GM11168 (cell line): Measurements from ENCODE around the gene PAK2.
"Not testable (repeated sequence)": the region's sequence is repeated elsewhere in the genome, so short reads cannot be mapped to it uniquely, and the experiment has no call there.

Experiments used
- in situ Hi-C: fragments of 300-500 bp; cut with MboI; formaldehyde crosslinking; loops from one replicate; pipeline ENCODE4 v1.12.0; 2022; ENCODE audit warnings: low sequenced_read_pairs; ENCODE audit not compliant: unreplicated experiment

The PAK2 gene

DNA sequence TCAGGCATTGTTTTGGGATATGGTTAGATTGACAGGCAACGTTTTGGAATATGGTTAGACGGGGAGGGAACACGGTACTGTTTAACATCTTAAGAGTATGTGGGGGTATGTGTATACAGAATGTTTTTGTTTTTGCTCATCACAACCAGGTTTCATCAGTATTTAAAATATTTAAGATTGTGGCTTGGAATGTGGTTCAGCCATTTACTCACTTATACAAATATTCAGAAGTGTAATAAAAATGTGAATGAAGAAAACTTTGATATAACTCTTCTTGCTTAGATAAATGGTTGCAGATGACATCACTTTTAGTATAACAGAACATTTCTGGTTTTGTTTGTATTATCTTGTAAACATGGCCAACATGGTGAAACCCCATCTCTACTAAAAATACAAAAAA, 3.9 kb upstream of the PAK2 start:
- in situ Hi-C loops = no loop called here

DNA sequence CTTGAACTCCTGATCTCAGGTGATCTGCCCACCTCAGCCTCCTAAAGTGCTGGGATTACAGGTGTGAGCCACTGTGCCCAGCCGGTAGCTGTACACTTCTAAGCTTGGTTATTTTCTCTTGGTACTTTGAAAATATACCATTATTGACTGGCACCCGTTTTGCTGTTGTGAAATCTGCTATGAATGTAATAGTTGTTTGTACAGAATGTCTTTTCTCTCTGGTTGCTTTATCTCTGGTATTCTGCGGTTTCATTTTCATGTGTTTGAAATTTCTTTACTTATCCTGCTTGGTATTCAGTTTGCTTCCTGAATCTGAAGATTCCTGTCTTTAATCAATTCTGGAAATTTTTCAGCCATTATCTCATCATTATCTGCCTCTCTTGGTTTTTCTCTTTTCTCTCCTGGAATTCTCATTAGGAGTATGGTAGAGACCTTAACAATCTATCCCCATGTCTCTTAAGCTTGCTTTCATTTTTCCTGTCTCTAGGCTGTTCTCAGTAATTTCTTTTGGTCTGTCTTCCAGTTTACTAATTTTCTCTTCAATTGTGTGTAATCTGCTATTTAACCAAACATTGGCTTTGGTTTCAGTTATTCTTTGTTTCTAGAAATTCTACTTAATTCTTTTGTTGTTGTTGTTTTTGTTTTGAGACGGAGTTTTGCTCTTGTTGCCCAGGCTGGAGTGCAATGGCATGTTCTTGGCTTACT, 2.8 kb upstream of the PAK2 start:
- in situ Hi-C loops = no loop called here

DNA sequence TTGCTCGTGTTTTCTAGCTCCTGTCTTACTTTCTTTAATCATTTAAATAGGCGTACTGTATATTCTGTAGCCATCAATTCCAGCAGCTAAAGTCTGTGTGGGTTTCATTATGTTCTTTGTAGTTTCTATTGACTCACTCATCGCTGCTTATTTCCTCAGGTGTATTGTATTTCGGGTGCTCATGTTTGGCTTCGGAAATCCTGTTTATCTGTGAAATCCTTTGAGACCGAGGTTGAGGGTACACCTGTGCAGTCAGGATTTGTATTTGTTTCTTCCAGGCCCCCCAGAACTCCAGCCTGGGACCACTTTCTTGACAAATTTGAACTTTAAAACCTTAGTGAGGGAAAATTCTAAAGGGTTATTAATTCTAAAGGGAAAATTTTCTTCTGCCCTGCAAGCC, 2.0 kb upstream of the PAK2 start:
- in situ Hi-C loops = no loop called here

DNA sequence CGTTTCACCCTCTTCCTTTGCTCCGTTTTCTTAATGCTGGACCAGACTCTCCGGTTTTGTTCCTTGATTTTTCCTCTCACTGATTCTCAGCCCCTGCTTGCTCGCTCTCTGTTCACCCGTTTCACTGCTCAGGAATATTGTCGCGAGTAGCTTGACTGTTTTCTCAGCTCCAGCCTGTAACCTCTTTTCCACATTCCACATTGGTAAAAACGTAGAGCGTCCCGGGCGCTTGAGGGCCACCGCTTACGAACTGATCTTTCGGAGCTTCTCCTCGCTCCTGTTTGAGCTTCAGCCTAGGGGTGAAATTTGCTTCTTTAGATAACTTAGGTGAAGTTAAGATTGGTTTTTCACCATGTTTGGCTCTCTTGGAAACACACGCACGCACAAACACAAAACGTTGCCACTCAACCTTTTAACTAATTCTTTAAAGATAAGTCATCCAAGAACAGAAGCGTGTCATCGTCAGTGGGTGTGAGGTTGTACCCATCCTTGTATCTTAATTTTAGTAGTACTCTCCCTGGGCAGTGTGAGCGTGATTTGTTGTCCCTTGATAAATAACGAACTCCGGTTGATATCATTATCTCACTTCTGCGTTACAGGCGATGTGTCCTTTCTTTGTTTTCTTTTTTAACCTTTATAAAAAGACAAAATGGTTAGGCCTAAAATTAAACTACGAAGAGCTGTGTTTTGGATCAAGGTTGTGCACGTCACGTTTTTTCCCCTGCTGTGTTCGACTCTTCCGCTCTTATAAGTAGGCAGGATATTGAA, 1.0 kb downstream of the PAK2 start:
- in situ Hi-C loops = no loop called here

DNA sequence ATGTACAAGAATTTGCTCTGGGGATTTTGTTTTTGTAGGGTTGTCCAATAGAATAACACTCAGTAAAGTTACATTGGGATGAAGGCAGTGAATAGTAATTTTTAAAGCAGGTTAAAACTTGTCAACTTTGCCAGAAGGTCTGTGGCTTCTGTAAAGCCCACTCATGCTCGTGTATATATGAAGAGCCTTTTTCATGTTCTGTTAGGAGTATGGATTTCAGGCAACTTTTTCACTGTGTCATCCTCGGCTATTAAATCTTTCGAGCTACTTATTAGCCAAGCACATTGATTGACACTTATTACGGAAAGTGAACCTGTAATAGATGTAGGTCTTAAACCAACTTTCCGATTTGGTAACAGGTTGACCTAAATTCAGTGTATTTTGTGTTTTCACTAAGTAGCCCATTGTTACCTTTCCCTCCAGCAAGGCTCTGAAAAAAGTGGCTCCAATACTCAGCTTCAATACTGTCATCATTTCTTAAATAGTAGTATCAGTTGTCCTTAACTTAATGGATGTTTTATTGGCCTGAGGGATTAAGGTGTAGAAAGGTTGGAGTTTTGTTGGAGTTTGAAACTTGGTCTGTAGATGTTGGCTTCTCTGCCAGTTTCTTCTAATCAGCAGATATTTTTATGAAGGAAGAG, 1.7 kb downstream of the PAK2 start:
- in situ Hi-C loops = no loop called here

- in situ Hi-C loops = not testable (repeated sequence)
These were observed 3.9 kb downstream of the PAK2 start for GRCh38 chr3:196743569-196743968.

DNA sequence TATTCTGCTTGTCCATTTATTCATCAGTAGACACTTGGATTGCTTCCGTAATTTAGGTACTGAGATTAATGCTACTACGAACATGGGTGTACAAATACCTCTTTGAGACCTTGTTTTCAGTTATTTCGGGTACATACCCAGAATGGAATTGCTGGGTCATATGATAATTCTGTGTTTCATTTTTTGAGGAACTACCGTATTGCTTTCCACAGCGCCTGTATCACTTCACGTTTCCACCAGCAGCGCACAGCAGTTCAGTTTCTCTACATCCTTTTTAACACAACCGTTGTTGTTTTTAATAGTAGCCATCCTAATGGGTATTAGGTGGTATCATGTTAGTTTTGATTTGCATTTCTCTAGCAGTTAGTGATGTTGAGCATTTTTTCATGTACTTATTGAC, 9.5 kb downstream of the PAK2 start:
- in situ Hi-C loops = no loop called here

- in situ Hi-C loops = no loop called here
These were observed 13.5 kb downstream of the PAK2 start for GRCh38 chr3:196753201-196753600.

DNA sequence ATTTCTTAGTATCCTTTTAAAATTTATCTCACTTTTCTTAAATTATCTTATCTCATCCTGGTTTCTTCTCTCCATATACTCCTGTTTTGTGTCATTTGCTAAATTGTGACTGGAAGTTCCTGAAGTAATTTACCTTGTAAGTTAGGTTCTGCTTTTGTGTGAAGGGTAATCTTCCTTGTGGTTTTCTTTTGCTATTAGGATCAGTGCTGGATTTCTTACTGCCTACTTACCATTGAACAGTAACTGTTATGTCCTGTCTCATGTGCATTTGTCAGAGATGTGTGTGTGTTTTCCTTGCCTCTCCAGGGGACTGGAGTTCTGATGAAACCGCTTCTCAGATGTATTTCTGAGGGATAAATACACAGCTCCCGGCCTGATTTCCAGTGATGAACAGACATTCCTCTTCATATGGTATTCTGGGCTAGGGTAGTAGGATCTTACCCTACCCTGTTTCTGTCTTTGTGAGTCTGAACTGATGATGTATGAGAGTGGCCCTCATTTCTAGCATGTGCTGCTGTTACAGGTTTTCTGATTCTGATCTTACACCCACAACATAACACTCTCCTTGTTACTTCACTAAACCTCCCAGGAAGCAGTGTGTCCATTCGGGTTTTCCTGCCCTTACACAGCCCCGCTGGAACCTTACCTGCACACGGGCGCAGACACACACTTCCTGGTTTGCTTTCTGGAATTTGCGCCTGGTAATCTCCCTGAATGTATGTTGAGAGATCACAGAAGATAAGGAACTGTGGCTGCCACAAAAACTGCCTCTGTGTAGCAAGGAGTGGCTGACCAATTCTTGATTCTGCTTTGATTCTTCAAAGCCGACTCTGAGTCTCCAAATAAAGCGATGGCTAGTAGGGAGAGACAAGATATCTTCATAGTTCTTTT, 14.7 kb downstream of the PAK2 start:
- in situ Hi-C loops = no loop called here

GRCh38 chr3:196756732-196757131, 17.1 kb downstream of the PAK2 start:
- in situ Hi-C loops = no loop called here

DNA sequence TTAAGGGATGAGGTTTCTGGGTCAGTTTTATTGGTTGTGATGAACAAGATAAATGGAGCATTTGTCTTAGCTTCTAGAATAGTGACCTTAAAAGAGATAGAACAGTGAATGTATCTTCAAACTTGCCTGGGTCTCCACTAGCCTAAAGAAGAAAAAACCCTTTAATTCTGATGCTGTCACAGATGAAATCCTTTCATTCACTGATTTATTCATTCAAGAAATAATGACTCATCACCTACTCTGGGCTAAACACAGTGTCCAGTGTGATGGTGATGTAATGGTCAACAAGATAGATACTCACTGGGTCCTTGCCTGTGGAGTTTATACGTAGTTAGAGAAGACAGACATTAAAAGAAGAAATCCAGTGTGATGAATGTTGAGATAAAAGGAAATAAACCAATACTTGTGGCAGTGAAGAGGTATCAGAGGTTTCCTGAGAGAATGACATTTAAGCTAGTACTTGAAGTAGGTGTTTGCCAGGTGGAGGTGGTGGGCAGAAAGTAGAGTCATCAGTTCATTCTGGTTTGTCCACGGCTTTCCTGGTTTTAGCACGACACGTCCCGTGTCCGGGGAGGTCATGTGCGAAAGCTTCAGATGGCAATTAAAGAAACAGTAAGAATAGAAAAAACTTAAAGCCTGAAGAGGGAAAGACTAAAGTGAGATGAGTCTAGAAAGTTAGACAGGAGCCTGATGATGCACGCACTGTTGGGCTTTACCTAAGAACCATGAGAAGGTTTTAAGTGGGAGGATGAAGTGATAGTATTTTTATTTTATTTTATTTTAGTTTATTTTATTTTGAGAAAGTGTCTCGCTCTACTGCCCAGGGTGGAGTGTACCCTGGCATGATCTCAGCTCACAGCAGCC, 18.5 kb downstream of the PAK2 start:
- in situ Hi-C loops = no loop called here

GRCh38 chr3:196763179-196763578, 23.5 kb downstream of the PAK2 start:
- in situ Hi-C loops = no loop called here

DNA sequence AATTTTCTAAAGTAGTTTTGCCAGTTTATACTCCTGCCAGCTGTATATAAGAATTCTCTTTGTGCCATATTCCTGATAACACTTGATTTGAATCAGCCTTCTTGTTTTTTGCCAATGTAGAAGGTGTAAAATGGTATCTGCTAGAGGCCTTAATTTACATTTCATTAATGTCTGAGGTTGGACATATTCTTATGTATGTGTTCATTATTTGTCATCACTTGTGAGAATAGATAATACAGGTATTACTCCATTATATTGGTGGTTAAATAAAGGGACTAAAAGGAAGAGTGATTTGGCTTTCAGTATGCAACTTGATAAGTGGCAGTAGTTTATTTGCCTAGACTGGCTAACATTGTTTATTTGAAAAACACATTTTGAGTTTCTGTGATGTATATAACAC, 25.8 kb downstream of the PAK2 start:
- in situ Hi-C loops = no loop called here

DNA sequence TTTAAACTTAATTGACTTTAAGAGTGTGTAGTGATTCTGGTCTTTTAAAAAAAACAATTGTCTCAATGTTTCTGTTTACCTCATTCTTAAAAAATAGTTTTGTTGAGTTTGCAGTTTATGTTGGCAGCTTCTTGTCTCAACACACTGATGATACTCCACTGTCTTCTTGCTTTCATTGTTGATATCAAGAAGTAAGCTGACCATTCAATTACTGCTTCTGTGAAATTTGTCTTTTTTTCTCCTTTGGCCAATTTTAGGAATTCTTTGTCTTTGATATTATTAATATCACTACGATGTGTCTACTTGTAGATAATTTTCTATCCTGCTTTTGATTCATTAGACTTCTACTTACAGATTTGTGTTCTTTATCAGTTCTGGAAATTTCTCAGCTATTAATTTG, 31.4 kb downstream of the PAK2 start:
- in situ Hi-C loops = no loop called here

DNA sequence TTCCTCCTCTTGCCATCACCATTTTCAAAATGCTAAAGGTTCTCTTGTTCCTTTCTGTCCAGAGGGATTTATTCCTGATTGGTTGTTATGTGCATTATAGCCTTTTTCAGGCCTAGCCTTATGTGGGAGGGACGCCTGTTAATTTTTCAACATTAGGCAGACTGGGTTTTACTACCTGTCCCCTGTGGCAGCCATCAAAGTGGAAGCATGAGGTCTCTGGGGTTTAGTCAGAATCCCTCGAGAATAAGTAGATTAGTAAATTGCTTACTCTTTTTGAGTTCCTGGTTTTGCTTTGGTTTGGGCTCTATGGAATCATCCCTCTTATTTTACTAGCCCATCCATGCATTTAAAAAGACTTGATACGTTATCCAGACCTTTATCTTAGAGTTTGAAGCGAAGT, 32.4 kb downstream of the PAK2 start:
- in situ Hi-C loops = no loop called here

- in situ Hi-C loops = no loop called here
These were observed 33.2 kb downstream of the PAK2 start for GRCh38 chr3:196772897-196773296.

DNA sequence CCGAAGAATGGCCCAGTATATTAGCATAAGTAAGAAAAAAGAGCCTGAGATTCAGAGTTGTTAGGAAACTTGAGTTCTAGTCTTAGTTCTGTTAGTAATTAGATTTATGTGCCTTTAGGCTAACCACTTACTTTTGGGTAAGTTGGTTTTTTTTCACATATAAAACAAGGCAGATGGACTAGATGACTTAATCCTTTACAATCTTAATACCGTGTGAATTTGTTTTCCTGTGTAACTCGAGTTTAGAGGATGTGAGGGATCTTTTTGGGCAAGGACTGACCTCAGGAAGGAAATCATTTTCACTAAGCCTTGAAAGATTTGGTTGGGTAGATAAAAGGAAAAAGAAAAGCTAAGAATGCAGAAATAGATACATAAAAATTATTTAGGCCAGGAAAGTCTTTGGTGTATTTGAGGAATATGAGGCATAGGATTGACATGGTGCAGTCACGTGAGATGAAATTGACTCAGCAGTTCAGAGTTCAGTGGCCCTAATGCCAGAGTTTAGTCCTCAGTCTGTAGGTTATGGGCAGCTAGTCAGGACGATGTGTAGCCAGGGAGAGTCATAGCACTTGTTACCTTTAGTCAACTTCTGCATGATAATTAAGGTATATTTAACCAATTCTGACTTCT, 34.6 kb downstream of the PAK2 start:
- in situ Hi-C loops = no loop called here

DNA sequence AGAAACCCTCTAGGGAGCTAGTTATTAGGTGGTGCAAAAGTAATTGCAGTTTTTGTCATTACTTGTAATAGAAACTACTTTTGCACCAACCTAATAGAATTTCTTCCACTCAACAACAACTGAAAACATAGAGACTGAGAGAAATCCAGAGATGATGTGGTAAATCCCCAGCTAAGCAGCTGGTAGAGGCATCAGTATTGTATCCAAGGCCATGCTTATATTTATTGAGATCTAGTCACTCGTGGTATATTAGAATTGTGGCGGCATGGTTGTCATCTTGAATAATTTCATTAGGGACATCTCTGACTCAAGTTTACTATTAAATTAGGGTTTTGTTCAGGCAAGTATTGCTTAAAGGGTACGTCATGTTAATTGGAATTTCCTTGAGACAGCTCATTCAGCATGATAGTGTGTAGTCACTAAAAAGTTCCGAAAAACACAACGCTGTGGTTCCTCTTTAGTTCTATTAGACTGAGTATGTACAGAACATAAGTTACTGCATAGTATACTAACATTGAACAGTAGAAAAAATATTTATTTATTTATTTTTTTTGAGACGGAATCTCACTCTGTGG, 35.3 kb downstream of the PAK2 start:
- in situ Hi-C loops = no loop called here

- in situ Hi-C loops = no loop called here
These were observed 36.3 kb downstream of the PAK2 start for GRCh38 chr3:196775938-196776337.
